Brain microvascular endothelial cell (primary cell): ENCODE results near the gene HMCN2.

Source experiments
- DNase-seq: peaks from one replicate; pipeline ENCODE4 v3.0.0-alpha.2; 2020
- H3K27ac ChIP-seq: fragments of 250-450 bp; sonication (Bioruptor Pico); 2 replicates; pipeline ENCODE4 v1.5.1; 2020; ENCODE audit warnings: mild to moderate bottlenecking, moderate library complexity
- H3K27me3 ChIP-seq: fragments of 250-450 bp; sonication (Bioruptor Pico); replicated peaks from 2 replicates; pipeline ENCODE4 v1.5.1; 2020; ENCODE audit warnings: mild to moderate bottlenecking
- H3K36me3 ChIP-seq: fragments of 250-450 bp; sonication (Bioruptor Pico); replicated peaks from 2 replicates; pipeline ENCODE4 v1.5.1; 2020; ENCODE audit warnings: mild to moderate bottlenecking
- H3K4me3 ChIP-seq: 2 replicates; pipeline ENCODE4 v1.5.1; 2011; ENCODE audit warnings: low read depth, mild to moderate bottlenecking, control low read depth, low read length, moderate library complexity
- in situ Hi-C: cut with HindIII; loops from 2 replicates; pipeline ENCODE4 v1.10.0; 2017; ENCODE audit warnings: low sequenced_read_pairs, low pct_ligation_motif_present
- TF ChIP-seq, protein P1 (sequence below): IDR thresholded peaks from 2 replicates; pipeline ENCODE4 v1.5.1; 2011; ENCODE audit warnings: low read depth, mild to moderate bottlenecking, moderate library complexity, low read length, control low read depth, inconsistent platforms; ENCODE audit errors: missing control alignments

The HMCN2 gene

DNA sequence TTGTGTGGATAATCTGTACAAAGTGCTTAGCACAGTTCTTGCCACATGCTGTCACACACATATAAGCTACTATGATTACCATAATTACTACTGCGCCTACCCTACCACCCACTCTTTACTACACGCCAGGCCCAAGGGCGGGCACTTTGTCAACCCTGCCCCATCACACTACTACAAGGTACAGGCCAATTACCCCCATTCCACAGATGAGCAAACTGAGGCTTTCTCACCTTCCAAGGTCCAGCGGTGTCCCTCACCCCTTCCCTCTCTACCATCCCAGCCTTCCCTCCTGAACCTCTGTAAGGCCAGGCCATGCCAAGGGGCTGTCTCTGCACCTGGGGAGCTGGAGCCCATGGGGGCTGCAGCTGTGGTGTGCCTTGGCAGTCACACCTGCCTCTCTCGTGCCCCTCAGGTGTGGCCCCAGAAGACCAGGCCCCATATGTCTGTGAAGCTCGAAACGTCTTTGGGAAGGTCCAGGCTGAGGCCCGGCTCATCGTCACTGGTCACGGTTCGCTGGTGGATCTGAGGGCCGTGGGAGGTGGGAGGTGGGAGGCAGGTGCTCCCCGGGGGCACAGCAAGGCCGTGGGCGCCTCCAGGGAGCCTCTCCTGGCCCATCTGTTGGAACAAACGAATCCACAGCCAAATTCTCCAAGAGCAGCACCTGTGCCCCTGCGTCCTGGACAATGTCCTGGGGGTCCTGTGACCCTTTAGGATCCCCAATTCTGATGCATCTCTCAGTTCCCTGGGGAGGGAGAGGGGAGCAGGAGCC lies 54.6 kb downstream of the HMCN2 start:
- no peak overlapping the region for H3K27ac ChIP-seq
- no peaks in the 10 kb centered on the region for H3K36me3 ChIP-seq
- no peak overlapping the region for H3K4me3 ChIP-seq
- TF ChIP-seq, protein P1, sequence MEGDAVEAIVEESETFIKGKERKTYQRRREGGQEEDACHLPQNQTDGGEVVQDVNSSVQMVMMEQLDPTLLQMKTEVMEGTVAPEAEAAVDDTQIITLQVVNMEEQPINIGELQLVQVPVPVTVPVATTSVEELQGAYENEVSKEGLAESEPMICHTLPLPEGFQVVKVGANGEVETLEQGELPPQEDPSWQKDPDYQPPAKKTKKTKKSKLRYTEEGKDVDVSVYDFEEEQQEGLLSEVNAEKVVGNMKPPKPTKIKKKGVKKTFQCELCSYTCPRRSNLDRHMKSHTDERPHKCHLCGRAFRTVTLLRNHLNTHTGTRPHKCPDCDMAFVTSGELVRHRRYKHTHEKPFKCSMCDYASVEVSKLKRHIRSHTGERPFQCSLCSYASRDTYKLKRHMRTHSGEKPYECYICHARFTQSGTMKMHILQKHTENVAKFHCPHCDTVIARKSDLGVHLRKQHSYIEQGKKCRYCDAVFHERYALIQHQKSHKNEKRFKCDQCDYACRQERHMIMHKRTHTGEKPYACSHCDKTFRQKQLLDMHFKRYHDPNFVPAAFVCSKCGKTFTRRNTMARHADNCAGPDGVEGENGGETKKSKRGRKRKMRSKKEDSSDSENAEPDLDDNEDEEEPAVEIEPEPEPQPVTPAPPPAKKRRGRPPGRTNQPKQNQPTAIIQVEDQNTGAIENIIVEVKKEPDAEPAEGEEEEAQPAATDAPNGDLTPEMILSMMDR: no peak
- DNase-seq: no peak
- H3K27me3 ChIP-seq: peaks cover 60% of the 10 kb centered on the region
- in situ Hi-C loops: no loop called here

DNA sequence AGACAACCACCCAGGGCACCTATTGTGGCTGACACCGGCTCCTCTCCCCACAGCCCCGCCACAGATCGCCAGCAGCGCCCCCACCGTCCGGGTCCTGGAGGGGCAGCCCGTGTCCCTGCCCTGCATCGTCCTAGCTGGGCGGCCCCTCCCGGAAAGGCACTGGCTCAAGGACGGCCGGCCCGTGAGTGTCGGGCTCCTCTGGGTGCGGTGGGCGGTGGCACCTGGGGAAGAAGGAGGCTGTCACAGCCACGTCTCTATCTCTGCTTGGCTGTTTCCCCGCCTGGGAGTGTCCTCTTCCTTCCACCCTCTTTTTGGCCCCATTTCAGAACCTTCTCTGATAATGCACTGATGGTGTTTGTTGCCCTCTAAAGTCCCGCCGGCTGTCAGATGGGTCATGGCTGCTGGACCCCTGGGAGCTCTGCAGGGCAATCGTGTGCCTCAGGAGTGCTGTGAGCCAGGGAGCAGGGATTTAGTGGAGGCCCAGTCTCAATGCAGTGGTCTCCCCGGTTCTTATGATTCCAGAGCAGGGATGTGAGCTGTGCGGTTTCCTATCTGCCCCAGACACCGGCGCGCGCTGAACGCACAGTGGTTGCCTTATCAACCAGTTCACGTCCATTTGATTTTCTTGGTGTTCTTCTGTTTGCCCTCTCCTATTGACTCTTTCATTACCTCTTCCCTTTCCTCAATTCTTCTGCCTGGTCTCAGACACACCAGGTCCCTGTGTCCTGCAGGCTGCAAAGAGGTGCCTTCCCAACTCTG lies 55.3 kb downstream of the HMCN2 start:
- H3K27me3 ChIP-seq: peaks cover 62% of the 10 kb centered on the region
- H3K27ac ChIP-seq: no peak overlapping the region
- TF ChIP-seq, protein P1: peak; percentile 39
- H3K36me3 ChIP-seq: no peaks in the 10 kb centered on the region
- in situ Hi-C loops: no loop called here
- DNase-seq: no peak
- H3K4me3 ChIP-seq: no peak overlapping the region

DNA sequence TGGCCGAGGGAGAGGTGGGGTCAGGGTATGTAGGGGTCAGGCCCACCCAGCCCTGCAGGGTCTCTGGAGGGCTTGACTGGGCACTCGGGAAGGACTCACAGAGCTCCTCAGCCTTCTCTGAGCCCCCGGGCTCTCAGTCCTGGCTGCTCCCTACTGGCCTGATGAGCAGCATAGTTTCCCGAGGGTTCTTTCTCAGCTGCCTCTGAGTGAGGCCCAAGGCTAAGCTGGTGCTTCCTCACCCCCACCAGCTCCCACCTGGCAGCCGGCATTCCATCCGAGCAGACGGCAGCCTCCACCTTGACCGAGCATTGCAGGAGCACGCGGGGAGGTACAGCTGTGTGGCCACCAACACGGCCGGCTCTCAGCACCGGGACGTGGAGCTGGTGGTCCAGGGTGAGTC lies 56.0 kb downstream of the HMCN2 start:
- H3K4me3 ChIP-seq: no peak overlapping the region
- no peak overlapping the region for H3K27ac ChIP-seq
- DNase-seq: no peak
- TF ChIP-seq, protein P1: no peak
- in situ Hi-C loops: no loop called here
- H3K36me3 ChIP-seq: no peaks in the 10 kb centered on the region
- peaks cover 63% of the 10 kb centered on the region for H3K27me3 ChIP-seq

DNA sequence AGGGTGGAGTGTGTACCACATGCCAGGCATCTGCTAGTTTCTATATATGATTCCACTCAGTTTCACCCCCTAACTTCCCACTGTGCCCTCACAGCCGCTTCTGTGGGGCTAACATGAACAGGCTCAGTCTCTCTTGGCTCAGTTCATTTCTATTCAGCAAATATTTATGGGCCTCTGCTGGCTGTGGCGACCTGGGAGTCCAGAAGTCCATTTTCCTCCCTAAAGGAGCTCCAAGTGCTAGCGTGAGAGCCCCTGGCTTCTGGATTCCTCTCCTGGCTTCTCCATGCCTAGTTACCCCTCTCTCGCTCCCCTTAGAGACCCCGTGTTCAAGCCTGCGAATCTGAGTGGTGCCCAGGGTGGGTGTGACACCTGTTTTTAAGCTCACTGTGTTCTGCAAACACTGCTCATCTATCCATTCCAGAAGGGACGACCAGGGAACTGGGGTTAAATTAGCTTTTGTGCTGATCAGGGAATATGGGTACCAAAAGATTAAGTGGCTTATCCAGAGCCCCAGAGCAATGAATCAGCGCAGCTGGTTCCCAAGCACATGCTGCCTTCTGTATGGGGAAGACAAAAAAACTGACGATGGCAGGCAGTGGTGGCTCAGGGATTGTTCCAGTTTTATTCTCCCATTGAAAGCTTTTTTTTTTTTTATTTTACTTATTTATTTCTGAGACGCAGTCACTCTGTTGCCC lies 57.6 kb downstream of the HMCN2 start:
- TF ChIP-seq, protein P1: no peak
- H3K27me3 ChIP-seq: peaks cover 65% of the 10 kb centered on the region

DNA sequence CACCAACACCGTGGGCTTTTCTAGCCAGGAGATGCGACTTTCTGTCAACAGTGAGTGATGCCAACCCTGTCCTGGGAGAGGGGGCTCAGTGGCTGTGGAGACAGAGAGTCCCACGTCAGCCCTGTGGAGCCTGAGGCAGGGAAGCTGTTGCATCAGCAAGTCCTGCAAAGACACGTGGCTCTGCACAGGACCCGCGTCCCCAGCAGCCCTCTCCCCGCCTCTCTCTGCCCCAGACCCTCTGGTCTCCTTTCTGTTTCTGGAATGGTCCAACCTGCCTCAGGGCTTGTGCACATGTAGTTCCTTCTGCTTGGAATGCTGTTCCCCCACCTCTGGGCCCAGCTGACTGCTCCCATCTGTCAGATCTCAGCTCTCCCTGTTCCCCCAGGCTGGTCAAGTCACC lies 60.4 kb downstream of the HMCN2 start:
- H3K4me3 ChIP-seq: no peak overlapping the region
- in situ Hi-C loops: no loop called here
- DNase-seq: no peak
- peaks cover 55% of the 10 kb centered on the region for H3K27me3 ChIP-seq
- no peak overlapping the region for H3K27ac ChIP-seq
- H3K36me3 ChIP-seq: no peaks in the 10 kb centered on the region
- TF ChIP-seq, protein P1: no peak

More for the DNA sequence above, 57.6 kb downstream of the HMCN2 start:
- no peak for DNase-seq
- Histone ChIP-seq H3K4me3 (no peak overlapping the region), H3K36me3 (no peaks in the 10 kb centered on the region), H3K27ac (no peak overlapping the region)
- in situ Hi-C loops: no loop called here
